GM12875 (cell line): ENCODE measurements around the gene FABP3.
"Not testable (repeated sequence)": the region's sequence is repeated elsewhere in the genome, so short reads cannot be mapped to it uniquely, and the experiment has no call there.

ENCODE experiments used
- H3K4me3 ChIP-seq: one replicate; pipeline ENCODE4 v1.5.1; 2011; ENCODE audit warnings: low read depth, low read length, control low read depth
- CTCF ChIP-seq: IDR thresholded peaks from 2 replicates; pipeline ENCODE4 v1.5.1; 2011; ENCODE audit warnings: low read depth, mild to moderate bottlenecking, control low read depth, inconsistent platforms, low read length, moderate library complexity, borderline replicate concordance; ENCODE audit not compliant: insufficient read depth

FABP3 gene

DNA sequence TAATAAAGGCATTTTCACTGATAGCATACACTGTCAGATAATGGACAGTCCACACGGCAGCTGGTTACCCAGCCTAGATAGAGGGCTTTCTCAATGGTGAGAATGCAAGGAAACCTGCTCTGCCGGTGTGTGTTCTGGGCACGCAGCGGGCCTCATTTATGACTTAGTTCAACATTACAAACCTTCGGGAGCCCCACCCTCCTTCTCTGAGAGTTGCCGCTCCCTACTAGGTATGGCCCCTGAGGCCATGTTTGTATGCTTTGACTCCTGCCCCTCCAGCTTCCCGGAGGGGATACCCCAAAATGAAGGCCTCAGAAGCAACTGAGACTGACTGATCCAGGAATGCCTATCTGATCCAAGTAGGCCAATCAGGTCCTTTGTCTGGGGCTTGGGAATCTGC lies 17.2 kb upstream of the FABP3 start:
- no peak overlapping the region for H3K4me3 ChIP-seq
- TF ChIP-seq CTCF: no peak

- no peak for TF ChIP-seq CTCF
- no peak overlapping the region for H3K4me3 ChIP-seq
These were observed 16.7 kb upstream of the FABP3 start for GRCh38 chr1:31389616-31390015.

GRCh38 chr1:31387612-31388011 lies 14.7 kb upstream of the FABP3 start:
- no peak overlapping the region for H3K4me3 ChIP-seq
- no peak for TF ChIP-seq CTCF

GRCh38 chr1:31386576-31387243 lies 13.8 kb upstream of the FABP3 start:
- H3K4me3 ChIP-seq: not testable (repeated sequence)

DNA sequence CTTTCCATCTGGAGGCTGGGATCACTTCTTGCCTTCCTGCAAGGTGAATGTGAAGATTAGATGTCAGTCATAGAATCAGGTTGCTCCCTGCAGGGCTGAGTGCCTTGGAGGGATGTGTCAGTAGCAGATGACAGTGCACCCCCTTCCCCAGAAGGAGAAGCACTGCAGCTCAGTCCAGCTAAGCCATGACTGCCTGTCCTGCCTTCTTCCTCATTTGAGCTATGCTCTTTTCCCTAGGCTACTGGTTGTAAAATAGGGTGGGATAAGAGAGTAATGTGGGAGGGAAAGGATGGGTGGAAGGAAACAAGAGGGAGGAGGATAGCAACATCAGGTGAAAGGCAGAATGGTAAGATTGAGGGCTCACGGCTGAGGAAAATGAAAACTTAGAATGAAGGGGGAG lies 11.1 kb upstream of the FABP3 start:
- TF ChIP-seq CTCF: no peak
- no peak overlapping the region for H3K4me3 ChIP-seq

DNA sequence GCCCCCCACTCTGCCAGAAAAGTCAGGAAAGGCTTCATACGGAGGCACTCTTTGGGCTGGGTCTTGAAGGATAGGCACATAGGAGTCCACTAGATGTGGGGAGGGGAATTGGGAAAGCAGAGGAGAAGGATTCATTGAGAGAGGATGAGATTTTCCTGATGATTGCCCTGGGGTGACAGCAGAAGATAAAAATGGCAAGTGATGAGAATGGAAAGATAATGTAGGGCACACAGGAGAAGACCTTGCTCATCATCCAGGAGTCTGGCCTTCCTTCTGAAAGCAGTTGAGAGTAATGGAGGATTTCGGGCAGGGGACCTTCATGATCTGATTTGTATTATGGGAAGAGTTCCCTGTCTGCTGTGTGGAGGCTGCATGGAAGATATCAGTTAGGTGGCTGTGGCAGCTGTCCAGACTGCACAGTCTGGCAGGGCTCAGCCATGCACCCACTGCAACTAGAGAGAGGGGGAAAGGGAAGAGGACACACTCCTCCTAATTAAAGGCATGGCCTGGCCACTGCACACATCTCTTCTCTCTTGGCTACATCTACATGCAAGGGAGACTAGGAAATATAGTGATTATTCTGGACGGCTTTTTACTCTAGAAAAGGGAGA lies 9.6 kb upstream of the FABP3 start:
- no peak overlapping the region for H3K4me3 ChIP-seq
- TF ChIP-seq CTCF: no peak

DNA sequence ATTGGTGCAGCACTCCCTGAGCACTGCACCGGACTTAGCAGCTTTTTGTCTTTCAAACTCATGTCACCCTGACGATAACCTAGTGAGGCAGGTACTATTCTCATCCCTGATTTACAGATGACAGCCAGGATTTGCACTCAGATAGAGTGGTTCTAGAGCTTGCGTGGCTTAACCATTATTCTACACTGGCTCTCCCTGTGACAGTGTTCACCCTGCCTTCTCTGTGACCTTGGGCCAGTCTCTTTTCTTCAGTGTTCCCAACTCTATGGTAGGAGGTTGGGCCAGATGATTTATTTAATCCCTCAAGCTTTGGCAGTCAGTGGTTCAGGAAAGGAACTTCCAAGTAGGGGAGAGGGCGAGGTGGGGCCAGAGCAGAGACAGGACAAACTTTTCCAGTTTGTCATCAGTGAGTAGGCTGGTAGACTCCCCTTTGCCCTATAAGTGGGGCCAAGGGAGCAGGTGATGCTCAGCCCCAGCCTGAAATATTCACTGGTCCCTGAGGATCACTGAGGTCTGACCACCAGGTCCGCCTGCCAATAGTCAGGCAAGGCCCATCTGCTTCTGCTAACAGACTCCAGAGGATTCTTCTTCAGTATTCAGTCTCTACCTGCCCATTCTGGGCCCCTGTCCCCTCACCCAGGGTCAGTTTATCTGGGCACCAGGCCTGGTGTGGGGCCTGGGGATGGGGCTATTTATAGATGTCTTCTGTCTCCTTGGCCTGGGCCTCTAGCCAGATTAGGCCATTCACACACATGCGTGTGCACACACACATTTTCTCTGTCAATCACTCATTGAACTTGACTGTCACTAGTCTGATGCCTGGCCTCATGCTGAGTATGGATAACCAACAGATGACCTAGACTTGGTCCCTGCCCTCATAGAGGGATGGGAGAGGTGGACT lies 8.8 kb upstream of the FABP3 start:
- no peak for TF ChIP-seq CTCF
- H3K4me3 ChIP-seq: no peak overlapping the region
